Activated CD4-positive, CD25-positive, alpha-beta regulatory T cell treated with anti-CD3 and anti-CD28 coated beads, Interleukin-2, amount 50 U/mL, for 24 hours (primary cell): ENCODE data around the gene CCM2L.
"Not testable (repeated sequence)": the region's sequence is repeated elsewhere in the genome, so short reads cannot be mapped to it uniquely, and the experiment has no call there.

Experiments
- ATAC-seq, 2 donors: fragments of 150-1000 bp; cut with Tn5 transposase; one replicate each; pipeline ENCODE4 v1.10.0; 2021; ENCODE audit warnings: mild to moderate bottlenecking in 1 of 2, moderate library complexity in 1 of 2

CCM2L gene

GRCh38 chr20:32031007-32031958 lies 21.0 kb downstream of the CCM2L start:
- peak; percentile 44 to 63 for ATAC-seq

GRCh38 chr20:32033316-32033715 lies 23.1 kb downstream of the CCM2L start:
- ATAC-seq = no peak

GRCh38 chr20:32033721-32034120 lies 23.5 kb downstream of the CCM2L start:
- not testable (repeated sequence) for ATAC-seq

GRCh38 chr20:32034581-32035425 lies 24.6 kb downstream of the CCM2L start:
- ATAC-seq = no peak

- no peak for ATAC-seq
These were observed 25.2 kb downstream of the CCM2L start for GRCh38 chr20:32035426-32035779.

- no peak for ATAC-seq
These were observed 26.0 kb downstream of the CCM2L start for GRCh38 chr20:32036252-32036651.

- no peak for ATAC-seq
These were observed 26.7 kb downstream of the CCM2L start for GRCh38 chr20:32036716-32037485.

GRCh38 chr20:32037929-32038328 lies 27.7 kb downstream of the CCM2L start:
- ATAC-seq = no peak

- ATAC-seq = peak in 1 of 2 donors; percentile 49
These were observed 30.1 kb downstream of the CCM2L start for GRCh38 chr20:32040142-32040953.

- ATAC-seq = no peak
These were observed 35.8 kb downstream of the CCM2L start for GRCh38 chr20:32045999-32046398.

GRCh38 chr20:32050324-32050841 lies 40.1 kb downstream of the CCM2L start:
- ATAC-seq = no peak

GRCh38 chr20:32050851-32051556 lies 40.8 kb downstream of the CCM2L start:
- no peak for ATAC-seq

- ATAC-seq = no peak
These were observed 41.5 kb downstream of the CCM2L start for GRCh38 chr20:32051720-32052089.

- ATAC-seq = peak in 1 of 2 donors; percentile 30
These were observed 42.0 kb downstream of the CCM2L start, which contains the start of gene HCK for GRCh38 chr20:32052090-32052777. TSS of gene HCK (plus strand) at chr20:32052242.

- ATAC-seq = no peak
These were observed 42.6 kb downstream of the CCM2L start for GRCh38 chr20:32052778-32053362.

- no peak for ATAC-seq
These were observed 43.4 kb downstream of the CCM2L start for GRCh38 chr20:32053648-32054047.

GRCh38 chr20:32056708-32057483 lies 46.7 kb downstream of the CCM2L start:
- no peak for ATAC-seq

- no peak for ATAC-seq
These were observed 47.5 kb downstream of the CCM2L start for GRCh38 chr20:32057656-32058184.

- ATAC-seq = no peak
These were observed 49.0 kb downstream of the CCM2L start for GRCh38 chr20:32059189-32059588.
